ENCODE measurements around the gene CXorf66.
"Not testable (repeated sequence)": the region's sequence is repeated elsewhere in the genome, so short reads cannot be mapped to it uniquely, and the experiment has no call there.

Gene CXorf66

DNA sequence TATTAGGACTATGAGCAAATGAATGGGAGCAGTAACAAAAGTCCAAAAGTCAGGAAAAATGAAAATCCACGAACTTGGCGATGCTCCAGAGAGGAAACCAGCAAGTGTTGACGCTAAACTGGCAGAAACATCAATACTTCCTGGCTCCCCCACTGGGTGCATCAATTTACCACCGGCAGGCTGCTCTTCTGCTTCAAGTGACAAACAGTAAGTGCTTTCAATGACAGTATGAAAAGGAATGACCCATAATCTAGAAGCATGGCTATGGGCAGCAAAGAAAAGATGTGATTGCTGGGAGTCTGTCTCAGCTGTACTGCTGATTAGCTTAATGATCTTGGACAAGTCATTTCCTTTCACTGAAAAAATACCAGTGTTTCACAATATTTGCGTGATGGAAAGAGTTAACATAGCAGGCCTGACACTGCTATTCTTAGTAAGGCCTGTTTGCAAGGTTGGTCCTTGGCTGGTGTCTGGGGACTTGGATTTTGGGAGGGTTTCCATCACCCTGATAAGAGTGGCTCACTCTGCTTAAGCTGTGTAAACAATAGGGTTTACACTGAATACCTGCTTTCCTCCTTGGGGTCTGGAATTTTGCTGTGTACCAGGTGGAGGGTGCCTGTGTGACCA lies 41.1 kb downstream of the CXorf66 start:
- no peaks in the 10 kb centered on the region for H3K27me3 ChIP-seq (ENCODE audit: low read depth, low read length)
- no peak overlapping the region for H3K27ac ChIP-seq (ENCODE audit: low read length)
- no peaks in the 10 kb centered on the region for H3K4me1 ChIP-seq (ENCODE audit: control insufficient read depth in 1 of 2, insufficient read depth in 2 of 2, low read length in 2 of 2)
- no peaks in the 10 kb centered on the region for H3K36me3 ChIP-seq (ENCODE audit: control insufficient read depth in 1 of 2, insufficient read depth in 2 of 2, low read length in 2 of 2)
- H3K4me3 ChIP-seq (ENCODE audit: low read depth in 1 of 2, low read length in 2 of 2): no peak overlapping the region
- no peaks in the 10 kb centered on the region for H3K9me3 ChIP-seq (ENCODE audit: control insufficient read depth in 1 of 2, low read length in 2 of 2)

GRCh38 chrX:139921142-139921541 lies 44.2 kb downstream of the CXorf66 start:
- H3K4me3 ChIP-seq (ENCODE audit: low read depth in 1 of 2, low read length in 2 of 2); H3K9me3 ChIP-seq (ENCODE audit: control insufficient read depth in 1 of 2, low read length in 2 of 2); H3K36me3 ChIP-seq (ENCODE audit: control insufficient read depth in 1 of 2, insufficient read depth in 2 of 2, low read length in 2 of 2); H3K27me3 ChIP-seq (ENCODE audit: low read depth, low read length); H3K27ac ChIP-seq (ENCODE audit: low read length); H3K4me1 ChIP-seq (ENCODE audit: control insufficient read depth in 1 of 2, insufficient read depth in 2 of 2, low read length in 2 of 2): not testable (repeated sequence)

DNA sequence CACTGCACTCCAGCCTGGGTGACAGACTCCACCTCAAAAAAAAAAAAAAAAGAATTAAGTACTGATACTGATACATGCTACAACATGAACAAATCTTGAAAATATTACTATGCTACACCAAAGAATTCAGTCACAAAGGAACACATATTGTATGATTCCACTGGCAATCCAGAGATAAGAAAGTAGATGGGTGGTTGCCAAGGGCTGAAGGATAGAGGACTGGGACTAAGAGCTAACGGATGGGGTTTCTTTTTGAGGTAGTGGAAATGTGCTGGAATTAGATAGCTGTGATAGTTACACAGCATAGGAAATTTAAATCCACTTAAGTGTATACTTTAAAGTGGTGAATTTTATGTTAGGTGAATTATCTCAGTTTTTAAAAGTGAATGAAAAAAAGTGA lies 45.0 kb downstream of the CXorf66 start:
- H3K4me1 ChIP-seq (ENCODE audit: control insufficient read depth in 1 of 2, insufficient read depth in 2 of 2, low read length in 2 of 2): no peaks in the 10 kb centered on the region
- no peaks in the 10 kb centered on the region for H3K27me3 ChIP-seq (ENCODE audit: low read depth, low read length)
- H3K4me3 ChIP-seq (ENCODE audit: low read depth in 1 of 2, low read length in 2 of 2): no peak overlapping the region
- H3K9me3 ChIP-seq (ENCODE audit: control insufficient read depth in 1 of 2, low read length in 2 of 2): no peaks in the 10 kb centered on the region
- H3K36me3 ChIP-seq (ENCODE audit: control insufficient read depth in 1 of 2, insufficient read depth in 2 of 2, low read length in 2 of 2): no peaks in the 10 kb centered on the region
- no peak overlapping the region for H3K27ac ChIP-seq (ENCODE audit: low read length)

GRCh38 chrX:139914421-139914820 lies 50.9 kb downstream of the CXorf66 start:
- H3K9me3 ChIP-seq (ENCODE audit: control insufficient read depth in 1 of 2, low read length in 2 of 2): no peaks in the 10 kb centered on the region
- H3K27me3 ChIP-seq (ENCODE audit: low read depth, low read length): no peaks in the 10 kb centered on the region
- H3K27ac ChIP-seq (ENCODE audit: low read length): no peak overlapping the region
- H3K4me3 ChIP-seq (ENCODE audit: low read depth in 1 of 2, low read length in 2 of 2): no peak overlapping the region
- H3K36me3 ChIP-seq (ENCODE audit: control insufficient read depth in 1 of 2, insufficient read depth in 2 of 2, low read length in 2 of 2): no peaks in the 10 kb centered on the region
- H3K4me1 ChIP-seq (ENCODE audit: control insufficient read depth in 1 of 2, insufficient read depth in 2 of 2, low read length in 2 of 2): no peaks in the 10 kb centered on the region

DNA sequence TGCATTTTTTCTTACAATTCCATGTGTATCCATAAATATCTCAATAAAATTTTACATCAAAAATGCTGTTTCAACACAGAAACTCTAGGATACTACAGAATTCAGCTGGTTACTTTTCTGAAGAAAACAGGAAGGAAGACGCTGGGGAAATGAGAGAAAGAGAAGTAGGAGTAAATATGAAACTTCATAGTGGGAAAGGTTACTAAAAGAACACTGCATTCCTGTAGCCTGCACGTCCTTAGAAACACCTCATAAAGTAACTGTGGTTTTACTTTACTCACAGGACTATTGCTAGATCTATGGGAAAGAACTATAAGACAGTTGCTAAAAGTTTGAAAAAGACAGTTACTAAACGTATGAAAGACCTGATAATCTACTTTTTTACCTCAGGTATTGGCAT lies 55.6 kb downstream of the CXorf66 start:
- no peaks in the 10 kb centered on the region for H3K27me3 ChIP-seq (ENCODE audit: low read depth, low read length)
- H3K4me1 ChIP-seq (ENCODE audit: control insufficient read depth in 1 of 2, insufficient read depth in 2 of 2, low read length in 2 of 2): peaks cover 0 to 3% of the 10 kb centered on the region in 2 donors
- no peak overlapping the region for H3K27ac ChIP-seq (ENCODE audit: low read length)
- no peaks in the 10 kb centered on the region for H3K9me3 ChIP-seq (ENCODE audit: control insufficient read depth in 1 of 2, low read length in 2 of 2)
- no peak overlapping the region for H3K4me3 ChIP-seq (ENCODE audit: low read depth in 1 of 2, low read length in 2 of 2)
- no peaks in the 10 kb centered on the region for H3K36me3 ChIP-seq (ENCODE audit: control insufficient read depth in 1 of 2, insufficient read depth in 2 of 2, low read length in 2 of 2)

GRCh38 chrX:139907078-139907477 lies 58.2 kb downstream of the CXorf66 start:
- H3K27me3 ChIP-seq (ENCODE audit: low read depth, low read length): no peaks in the 10 kb centered on the region

DNA sequence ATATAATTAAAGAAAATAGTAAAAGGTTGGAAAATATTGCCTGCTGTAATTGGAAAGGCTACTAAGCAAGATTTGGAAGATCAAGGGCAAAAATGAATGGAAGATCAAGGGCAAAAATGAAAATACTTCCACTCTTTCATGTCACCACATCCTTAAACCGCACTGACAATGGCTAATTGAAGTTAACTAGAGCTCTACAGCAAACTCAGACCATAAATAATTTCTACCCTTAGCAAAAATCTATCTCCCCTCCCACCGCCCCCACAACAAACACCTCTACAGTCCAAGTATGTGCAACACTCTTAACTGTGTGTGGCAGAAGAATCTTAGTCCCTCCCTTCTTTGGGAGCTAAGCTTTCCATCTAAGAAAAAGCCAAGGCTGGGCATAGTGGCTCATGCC lies 59.6 kb downstream of the CXorf66 start:
- H3K36me3 ChIP-seq (ENCODE audit: control insufficient read depth in 1 of 2, insufficient read depth in 2 of 2, low read length in 2 of 2): no peaks in the 10 kb centered on the region
- H3K4me1 ChIP-seq (ENCODE audit: control insufficient read depth in 1 of 2, insufficient read depth in 2 of 2, low read length in 2 of 2): peaks cover 0 to 3% of the 10 kb centered on the region in 2 donors
- H3K4me3 ChIP-seq (ENCODE audit: low read depth in 1 of 2, low read length in 2 of 2): no peak overlapping the region
- no peak overlapping the region for H3K27ac ChIP-seq (ENCODE audit: low read length)
- H3K9me3 ChIP-seq (ENCODE audit: control insufficient read depth in 1 of 2, low read length in 2 of 2): no peaks in the 10 kb centered on the region
- H3K27me3 ChIP-seq (ENCODE audit: low read depth, low read length): no peaks in the 10 kb centered on the region

More at GRCh38 chrX:139907078-139907477, 58.2 kb downstream of the CXorf66 start:
- Histone ChIP-seq H3K27ac (ENCODE audit: low read length) (no peak overlapping the region), H3K9me3 (ENCODE audit: control insufficient read depth in 1 of 2, low read length in 2 of 2) (no peaks in the 10 kb centered on the region), H3K4me3 (ENCODE audit: low read depth in 1 of 2, low read length in 2 of 2) (no peak overlapping the region), H3K4me1 (ENCODE audit: control insufficient read depth in 1 of 2, insufficient read depth in 2 of 2, low read length in 2 of 2) (peaks cover 0 to 3% of the 10 kb centered on the region in 2 donors), H3K36me3 (ENCODE audit: control insufficient read depth in 1 of 2, insufficient read depth in 2 of 2, low read length in 2 of 2) (no peaks in the 10 kb centered on the region)
